ENCODE results near the gene VIM.

VIM gene

DNA sequence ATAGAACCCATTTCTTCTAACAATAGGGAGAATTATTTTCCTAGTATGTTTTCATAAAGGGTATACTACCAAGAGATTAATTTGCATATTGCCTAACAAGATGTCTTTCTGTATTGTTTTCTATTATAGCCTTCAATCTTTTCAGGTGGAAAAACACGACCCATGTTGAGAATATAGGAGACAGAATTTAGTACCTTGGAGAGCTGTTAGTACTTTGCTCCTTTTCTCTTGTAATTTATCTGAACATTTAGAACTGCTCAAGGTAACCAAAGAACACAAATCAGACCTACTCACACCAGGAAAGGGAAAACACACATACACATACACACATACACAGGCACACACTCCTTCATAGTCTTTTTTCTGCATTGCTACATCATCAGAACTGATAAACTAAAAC, 18.7 kb upstream of the VIM start:
- no peak for DNase-seq (ENCODE audit: low read depth in 2 of 3, low spot score in 2 of 3)

DNA sequence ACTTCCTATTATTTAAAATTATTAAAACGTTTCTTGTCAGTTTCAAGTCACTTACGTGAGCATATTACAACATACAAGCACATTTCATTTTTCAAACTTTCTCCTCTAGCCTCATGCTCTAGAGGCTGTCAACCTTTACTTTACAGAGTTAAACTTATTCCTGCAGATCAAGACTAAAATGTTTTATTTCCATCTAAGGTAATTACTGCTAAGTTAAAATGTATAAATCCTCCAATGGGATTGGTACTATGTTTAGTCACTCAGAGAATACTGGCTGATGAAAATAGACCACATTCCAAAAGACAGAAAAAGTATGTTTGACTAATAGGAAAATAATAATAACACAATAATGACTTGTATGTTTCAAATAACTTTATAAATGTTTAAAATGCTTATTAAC, 18.2 kb upstream of the VIM start:
- no peak for DNase-seq (ENCODE audit: low read depth in 2 of 3, low spot score in 2 of 3)

DNA sequence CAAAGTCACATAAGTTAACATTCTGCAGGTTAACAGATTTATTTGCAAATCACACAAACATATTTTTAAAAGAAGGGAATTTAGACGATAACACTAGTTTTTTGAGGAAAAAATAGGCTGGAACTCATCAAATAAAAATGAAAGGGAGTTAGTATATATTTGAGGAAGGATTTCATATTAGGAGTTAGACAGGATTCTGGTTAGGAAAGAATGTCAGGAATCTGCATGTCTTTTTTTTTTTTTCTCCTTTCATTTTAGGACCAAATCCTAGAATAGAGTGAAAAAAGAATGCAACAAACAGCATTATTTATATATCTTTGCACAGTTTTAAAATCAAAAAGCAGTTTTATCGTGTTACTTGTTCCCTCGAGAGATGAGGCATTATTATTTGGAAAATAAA, 17.7 kb upstream of the VIM start:
- DNase-seq (ENCODE audit: low read depth in 2 of 3, low spot score in 2 of 3): no peak

DNA sequence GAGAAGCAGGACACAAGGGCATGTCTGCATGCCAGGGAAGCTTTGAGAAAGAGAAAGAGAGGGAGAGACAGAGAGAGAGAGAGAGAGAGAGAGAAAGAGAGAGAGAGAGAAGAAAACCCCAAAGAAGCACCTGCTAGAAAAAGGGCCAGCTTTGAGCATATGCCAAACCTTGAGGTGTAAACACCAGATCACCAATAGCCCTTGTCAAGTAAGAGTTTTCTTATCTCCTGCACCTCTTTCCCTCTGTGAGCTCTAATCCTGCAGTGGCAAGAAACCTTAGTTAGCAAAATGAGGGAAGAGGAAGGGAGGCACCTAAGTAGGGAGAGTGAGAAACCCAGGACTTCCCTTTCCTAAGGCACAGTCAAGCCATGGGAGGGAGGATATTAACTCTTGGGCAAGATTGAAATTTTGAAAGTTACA, 15.2 kb upstream of the VIM start:
- no peak for DNase-seq (ENCODE audit: low read depth in 2 of 3, low spot score in 2 of 3)

DNA sequence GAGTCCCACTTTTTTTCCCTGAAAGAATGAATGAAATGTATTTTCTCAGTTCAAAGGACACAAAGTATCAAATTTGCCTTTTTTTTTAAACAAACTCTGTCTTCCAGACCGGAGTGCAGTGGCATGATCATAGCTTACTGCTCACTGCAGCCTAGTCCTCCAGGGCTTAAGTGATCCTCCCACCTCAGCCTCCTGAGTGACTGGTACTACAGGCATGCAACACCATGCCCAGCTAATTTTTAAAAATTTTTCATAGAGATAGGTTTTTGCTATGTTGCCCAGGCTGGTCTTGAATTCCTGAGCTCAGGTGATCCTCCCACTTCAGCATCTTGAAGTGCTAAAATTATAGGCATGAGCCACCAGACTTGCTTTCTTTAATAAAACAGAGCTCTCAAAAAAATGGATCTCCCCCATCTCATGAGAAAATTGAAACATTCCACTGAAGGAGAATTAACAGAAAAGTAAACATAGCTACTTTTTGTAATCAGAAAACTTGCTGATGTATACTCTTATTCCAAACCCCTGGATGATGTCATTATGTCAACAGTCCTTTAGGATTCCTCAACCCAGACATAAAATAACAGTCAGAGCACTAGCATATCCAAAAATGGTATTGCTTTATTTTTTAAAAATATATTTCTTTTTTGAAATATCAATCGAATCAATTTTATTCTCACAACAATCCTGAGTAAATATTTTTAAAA, 14.2 kb upstream of the VIM start:
- no peak for DNase-seq (ENCODE audit: low read depth in 2 of 3, low spot score in 2 of 3)

DNA sequence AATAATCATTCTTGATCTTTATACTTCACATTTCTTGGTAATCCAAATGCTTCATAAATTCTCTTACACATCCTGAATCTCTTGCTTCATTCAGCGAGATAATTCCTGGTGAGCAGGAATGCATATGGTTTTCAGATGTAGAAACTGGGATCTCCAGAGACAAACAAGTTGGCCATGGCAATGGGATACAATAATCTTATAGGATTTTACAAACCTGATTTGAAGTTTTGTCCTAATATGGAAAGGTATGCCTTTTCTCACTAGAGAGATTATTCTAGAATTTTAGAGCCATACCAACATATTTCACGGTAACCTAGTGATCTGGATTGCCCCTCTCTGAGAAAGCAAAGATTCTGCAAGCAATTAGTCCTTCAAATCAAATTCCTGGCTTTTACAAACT, 13.5 kb upstream of the VIM start:
- DNase-seq (ENCODE audit: low read depth in 2 of 3, low spot score in 2 of 3): no peak

DNA sequence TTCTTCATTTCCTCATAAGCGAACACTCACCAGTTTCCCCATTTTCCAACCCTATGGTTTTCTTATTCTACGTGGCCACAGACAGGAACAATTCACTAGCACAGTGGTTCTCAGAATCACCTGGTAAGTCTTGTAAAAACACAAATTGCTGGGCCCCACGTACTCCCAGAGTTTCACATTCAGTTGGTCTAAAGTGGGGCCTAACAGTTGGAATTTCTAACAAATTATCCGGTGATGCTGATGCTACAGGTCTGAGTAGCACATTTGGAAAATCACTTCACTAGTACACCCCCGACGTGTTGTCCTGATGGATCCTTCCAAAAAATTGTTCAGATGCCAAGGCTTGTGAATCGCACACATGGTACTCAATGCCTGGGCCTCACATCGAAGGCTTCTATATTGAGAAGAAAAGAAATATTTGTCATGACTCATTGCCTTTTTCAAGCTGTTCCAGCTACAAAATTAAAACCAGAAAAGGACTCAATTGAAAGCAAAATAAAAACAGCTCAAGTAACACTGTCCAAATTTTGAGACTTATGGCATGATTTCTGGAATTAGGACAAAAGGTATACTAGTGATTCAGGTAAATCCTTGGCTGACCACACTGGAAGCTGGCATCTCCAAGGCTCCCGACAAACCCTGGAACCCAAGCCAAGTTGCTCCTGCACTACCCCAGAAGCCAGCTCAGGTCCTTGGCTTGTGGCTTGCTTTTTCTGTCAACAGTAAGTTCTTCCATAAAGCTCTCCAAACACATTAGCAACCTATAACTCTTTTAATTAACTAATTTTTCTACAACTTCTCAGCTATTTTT, 12.9 kb upstream of the VIM start:
- no peak for DNase-seq (ENCODE audit: low read depth in 2 of 3, low spot score in 2 of 3)

DNA sequence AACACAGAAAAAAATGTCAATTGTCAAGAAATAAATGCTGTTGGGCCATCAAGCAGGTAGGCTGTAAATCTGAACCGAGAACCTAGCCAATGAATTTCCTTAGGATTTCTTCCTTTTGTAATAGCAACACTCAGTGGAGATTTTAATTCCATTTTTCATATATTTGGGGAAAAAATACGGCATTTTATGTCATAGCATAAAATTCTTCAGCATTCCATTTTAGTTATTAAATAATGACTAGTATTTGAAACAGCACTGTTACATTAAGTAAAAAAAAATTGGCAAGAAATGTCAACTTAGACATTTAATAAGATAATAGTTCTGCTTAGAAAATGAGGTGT, 12.3 kb upstream of the VIM start:
- DNase-seq (ENCODE audit: low read depth in 2 of 3, low spot score in 2 of 3): no peak

DNA sequence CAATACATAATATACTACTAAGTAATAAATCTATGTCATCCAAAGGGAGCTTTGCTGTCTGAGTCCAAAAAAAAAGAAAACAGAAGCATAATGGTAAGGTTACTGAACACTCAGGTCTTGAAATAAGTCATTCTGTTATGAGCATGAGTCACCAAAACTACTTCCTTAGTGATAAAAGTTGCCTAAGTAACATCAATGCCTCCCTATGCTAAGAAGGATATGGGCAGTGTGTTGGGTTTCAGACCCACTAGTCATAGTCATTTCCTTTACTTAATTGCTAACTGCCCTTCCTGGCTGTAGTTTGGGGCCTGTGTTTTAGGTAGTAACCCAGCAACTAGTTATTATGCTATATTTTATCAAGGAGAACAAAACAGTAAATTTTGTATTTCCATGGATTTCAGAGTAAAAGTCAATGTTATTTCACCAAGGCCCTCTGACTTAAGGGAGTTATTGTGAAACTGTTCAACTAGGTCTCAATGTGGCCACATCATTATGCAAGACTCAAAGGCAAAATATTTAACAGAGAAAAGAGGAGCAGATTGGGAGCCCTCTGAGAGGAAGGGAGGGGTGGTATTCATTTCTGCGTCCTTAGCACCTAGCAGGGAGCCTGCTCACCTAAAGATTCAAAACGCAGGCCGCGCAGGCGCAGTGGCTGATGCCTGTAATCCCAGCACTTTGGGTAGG, 11.7 kb upstream of the VIM start:
- DNase-seq (ENCODE audit: low read depth in 2 of 3, low spot score in 2 of 3): no peak

DNA sequence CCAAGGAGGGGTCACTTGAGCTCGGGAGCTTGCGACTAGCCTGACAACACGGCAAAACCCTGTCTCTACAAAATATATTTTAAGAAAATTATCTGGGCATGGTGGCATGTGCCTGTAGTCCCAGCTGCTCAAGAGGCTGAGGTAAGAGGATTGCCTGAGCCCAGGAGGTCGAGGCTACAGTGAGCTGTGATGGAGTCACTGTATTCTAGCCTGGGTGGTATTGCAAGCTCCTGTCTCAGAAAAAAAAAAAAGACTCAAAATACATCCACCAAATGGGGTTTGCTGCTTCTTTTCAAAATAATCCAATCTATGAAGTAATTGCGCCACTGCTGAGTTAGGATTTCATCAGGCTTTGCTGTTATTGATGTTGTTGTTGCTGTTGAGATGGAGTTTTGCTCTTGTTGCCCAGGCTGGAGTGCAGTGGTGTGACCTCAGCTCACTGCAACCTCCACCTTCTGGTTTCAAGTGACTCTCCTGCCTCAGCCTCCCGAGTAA, 11.1 kb upstream of the VIM start:
- no peak for DNase-seq (ENCODE audit: low read depth in 2 of 3, low spot score in 2 of 3)

DNA sequence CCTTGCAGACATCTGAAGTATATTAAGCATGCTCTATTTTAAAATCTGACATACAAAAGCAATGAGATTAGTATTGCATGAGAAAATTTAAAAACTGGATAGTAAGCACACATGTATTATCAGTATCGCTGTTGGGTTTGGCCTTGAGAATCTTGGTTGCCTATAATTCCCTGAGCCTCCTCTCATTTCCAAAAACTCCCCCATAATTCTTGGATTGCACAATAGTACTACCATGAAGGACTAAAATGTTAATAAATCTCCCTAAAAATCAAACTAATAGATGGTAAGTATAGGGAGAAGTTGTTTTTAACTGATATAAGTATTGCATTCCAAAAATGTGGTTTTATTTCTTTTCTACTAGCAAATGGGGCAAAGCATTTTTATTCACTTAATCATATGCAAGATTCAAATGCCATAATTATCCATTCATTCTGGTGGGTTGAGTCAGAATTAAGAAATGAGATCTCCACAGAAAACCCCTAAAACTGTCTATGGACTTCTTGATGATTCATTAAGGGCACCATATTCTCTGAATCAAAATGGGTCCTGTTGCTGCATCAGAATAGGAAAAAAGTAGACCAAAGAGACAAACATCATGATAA, 10.3 kb upstream of the VIM start:
- DNase-seq (ENCODE audit: low read depth in 2 of 3, low spot score in 2 of 3): no peak

DNA sequence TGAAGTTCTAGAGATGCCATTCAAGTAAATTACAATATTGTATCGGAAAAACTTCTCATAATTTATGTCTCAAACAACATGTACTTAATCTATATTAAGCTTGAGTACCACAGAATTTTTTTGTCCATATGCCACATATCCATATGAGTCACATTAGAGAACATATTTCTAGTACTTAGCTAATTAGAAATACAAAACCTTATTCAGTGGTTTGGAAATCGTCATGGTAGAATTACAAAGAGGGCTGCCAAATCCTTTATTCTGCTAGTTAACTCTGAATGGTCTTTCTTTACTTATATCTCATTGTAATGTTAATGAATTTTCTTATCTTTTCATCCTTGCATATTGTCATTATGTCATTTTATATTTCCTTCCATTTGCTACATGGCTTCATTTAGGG, 9.0 kb upstream of the VIM start:
- no peak for DNase-seq (ENCODE audit: low read depth in 2 of 3, low spot score in 2 of 3)

DNA sequence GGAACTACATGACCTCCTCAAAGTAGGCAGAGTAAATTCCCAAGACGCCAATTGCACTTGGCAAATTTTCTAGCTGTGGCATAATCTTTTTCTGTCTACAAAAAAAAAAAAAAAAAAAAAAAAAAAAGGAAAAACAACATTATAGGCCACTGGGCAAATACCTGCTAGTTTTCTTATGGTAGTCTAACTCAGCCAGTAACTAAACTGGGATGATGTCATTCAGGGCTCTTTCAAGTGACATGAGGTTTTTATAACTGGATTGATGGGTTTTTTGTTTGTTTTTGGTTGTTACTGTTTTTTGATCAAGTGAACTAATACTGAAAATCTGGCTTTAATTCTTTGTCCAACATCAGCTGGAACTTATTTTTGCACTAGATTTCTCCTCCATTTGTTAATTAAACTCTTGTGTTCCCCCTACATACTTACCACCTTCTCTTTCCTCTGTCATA, 7.4 kb upstream of the VIM start:
- no peak for DNase-seq (ENCODE audit: low read depth in 2 of 3, low spot score in 2 of 3)

DNA sequence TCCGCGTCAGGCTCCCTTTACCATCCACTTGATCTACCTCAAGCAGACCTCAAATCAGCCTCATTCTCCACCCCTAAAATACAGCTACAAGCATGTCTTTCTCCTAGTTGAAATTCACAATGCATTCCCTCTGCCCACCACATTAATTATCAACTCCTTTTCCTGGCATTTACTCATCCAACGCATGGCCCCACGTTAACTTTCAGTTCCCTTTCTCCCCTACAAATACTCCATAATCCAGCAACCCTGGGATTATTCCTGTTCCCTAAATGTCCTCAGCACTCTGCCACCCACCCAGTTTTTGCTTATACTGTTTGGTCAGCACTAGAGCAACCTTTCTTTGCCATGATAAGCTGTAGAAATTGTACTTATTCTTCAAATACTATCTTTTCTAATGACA, 5.7 kb upstream of the VIM start:
- DNase-seq (ENCODE audit: low read depth in 2 of 3, low spot score in 2 of 3): no peak

DNA sequence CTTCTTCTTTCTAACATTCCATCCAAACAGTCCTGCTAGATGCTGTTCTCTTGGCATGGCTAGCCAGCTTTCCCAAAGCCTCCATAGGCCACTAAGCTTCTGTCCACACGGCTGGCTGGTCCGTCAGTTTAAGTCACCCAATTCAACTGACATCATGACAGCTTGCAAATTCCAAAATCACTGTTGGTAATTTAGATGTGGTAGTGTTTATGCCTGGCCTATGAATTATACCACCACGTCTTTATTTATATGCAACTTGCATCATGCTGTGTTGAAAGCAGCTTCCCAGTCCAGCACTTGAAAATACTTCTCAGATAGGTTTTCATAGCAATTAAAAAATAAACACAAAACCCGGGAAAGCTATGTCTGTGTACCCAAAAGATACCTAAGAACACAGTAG, 2.2 kb upstream of the VIM start:
- DNase-seq (ENCODE audit: low read depth in 2 of 3, low spot score in 2 of 3): no peak

DNA sequence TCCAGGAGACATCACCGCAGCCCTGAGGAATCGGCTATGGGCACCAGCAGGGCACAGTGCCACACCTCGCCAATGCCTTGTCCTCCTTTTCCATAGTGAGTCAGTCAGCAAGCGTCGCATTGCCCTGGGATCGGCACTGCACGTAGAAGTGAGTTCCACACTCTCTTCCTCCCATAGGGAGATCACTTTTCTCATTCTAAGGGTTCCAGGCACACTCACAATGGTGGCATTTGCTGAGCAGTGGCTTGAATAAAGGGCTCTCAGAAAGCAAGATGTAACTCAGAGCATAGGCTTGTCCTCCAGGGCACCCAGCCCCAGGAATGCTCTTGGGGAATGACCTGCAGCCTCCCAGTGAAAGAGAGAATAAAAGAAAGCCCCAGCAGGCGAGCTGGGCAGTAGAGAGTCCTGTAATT, 1.1 kb upstream of the VIM start:
- no peak for DNase-seq (ENCODE audit: low read depth in 2 of 3, low spot score in 2 of 3)

DNA sequence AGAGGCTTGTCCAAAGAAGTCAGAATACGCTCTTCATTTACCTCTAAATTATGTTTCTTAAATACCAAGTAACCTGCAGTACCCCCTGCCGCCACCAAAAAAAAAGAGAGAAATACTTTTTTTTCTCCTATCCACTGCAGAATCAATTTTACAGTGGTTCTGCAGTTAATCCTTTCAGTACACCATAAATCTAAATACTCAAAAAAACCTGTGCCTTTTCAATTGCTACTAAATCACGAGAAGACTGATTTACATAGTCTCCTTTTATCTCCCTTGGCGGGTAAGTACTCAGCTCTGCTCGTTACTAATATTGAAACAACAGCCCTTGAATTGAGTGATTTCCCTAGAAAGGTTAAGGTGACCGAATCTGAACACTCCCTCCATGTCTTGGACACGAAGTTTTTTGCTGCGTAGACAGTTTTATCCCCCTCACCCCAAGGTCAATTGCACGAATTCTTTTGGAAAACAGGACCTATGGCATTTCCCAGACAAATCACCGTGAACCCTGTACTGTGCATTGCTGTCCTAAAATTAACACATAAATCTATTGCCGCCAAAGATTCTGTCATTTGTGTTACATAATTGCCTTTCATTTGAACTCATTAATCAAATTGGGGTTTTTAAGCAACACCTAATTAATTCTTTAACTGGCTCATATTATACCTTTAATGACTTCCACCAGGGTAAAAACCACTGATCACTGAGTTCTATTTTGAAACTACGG, 512 bp upstream of the VIM start:
- no peak for DNase-seq (ENCODE audit: low read depth in 2 of 3, low spot score in 2 of 3)

DNA sequence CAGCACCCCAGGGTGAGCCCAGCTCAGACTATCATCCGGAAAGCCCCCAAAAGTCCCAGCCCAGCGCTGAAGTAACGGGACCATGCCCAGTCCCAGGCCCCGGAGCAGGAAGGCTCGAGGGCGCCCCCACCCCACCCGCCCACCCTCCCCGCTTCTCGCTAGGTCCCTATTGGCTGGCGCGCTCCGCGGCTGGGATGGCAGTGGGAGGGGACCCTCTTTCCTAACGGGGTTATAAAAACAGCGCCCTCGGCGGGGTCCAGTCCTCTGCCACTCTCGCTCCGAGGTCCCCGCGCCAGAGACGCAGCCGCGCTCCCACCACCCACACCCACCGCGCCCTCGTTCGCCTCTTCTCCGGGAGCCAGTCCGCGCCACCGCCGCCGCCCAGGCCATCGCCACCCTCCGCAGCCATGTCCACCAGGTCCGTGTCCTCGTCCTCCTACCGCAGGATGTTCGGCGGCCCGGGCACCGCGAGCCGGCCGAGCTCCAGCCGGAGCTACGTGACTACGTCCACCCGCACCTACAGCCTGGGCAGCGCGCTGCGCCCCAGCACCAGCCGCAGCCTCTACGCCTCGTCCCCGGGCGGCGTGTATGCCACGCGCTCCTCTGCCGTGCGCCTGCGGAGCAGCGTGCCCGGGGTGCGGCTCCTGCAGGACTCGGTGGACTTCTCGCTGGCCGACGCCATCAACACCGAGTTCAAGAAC, 1.1 kb downstream of the VIM start:
- peak; percentile 25 to 62 (median 61) for DNase-seq (ENCODE audit: low read depth in 2 of 3, low spot score in 2 of 3)

DNA sequence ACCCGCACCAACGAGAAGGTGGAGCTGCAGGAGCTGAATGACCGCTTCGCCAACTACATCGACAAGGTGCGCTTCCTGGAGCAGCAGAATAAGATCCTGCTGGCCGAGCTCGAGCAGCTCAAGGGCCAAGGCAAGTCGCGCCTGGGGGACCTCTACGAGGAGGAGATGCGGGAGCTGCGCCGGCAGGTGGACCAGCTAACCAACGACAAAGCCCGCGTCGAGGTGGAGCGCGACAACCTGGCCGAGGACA, 1.6 kb downstream of the VIM start:
- peak in 1 of 3 experiments; percentile 20 for DNase-seq (ENCODE audit: low read depth in 2 of 3, low spot score in 2 of 3)

DNA sequence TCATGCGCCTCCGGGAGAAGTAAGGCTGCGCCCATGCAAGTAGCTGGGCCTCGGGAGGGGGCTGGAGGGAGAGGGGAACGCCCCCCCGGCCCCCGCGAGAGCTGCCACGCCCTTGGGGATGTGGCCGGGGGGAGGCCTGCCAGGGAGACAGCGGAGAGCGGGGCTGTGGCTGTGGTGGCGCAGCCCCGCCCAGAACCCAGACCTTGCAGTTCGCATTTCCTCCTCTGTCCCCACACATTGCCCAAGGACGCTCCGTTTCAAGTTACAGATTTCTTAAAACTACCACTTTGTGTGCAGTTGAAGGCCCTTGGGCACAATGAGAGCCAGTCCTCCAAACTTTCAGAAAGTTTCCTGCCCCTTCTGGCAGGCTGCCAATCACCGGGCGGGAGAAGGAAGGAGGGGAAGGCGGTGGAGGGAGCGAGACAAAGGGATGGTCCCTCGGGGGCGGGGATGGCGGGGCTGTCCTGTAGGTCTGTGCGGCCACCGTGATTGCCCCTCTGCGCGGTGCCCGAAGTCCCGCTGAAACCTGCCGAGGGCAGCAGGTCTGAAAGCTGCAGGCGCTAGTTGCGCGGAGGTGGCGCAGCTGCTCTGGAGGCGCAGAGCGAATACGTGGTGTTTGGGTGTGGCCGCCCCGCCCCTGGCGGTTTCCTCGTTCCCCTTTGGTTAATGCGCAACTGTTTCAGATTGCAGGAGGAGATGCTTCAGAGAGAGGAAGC, 2.1 kb downstream of the VIM start:
- peak; percentile 61 to 73 (median 66) for DNase-seq (ENCODE audit: low read depth in 2 of 3, low spot score in 2 of 3)
